ENCODE data around the gene KLHL21.

- TF ChIP-seq EZH2 (IDR thresholded peaks at IDR 0.05) (no peak), POLR2AphosphoS5 (IDR thresholded peaks at IDR 0.05; ENCODE audit: borderline replicate concordance, low read depth, low read length) (peak; percentile 99)
Measured at GRCh38 chr1:6579374-6580118, 23.1 kb downstream of the KLHL21 start, which contains the start of gene ZBTB48.
